NCI-H2171 treated with DMSO at 0.1 percent for 48 hours (cell line): Measurements from ENCODE around the gene MORN4.
A peak's percentile ranks its signal among the peaks of the same experiment; 100 is the strongest.

Experiments
- DNase-seq: peaks from one replicate; lab custom pipeline; 2025; lab: John Stamatoyannopoulos, UW

Gene MORN4

GRCh38 chr10:97573021-97573420 lies 60.3 kb downstream of the MORN4 start:
- DNase-seq = no peak

- peak; percentile 24 for DNase-seq
Measured at GRCh38 chr10:97572214-97572989, 60.9 kb downstream of the MORN4 start, which contains the start of gene ANKRD2. Gene ANKRD2, plus strand, starts transcription at chr10:97572779. Its CDS starts 10 bp downstream, at chr10:97572789.

- no peak for DNase-seq
Measured at GRCh38 chr10:97571622-97572021, 61.7 kb downstream of the MORN4 start.

- DNase-seq = peak; percentile 88
Measured at GRCh38 chr10:97570789-97571471, 62.4 kb downstream of the MORN4 start.

- DNase-seq = no peak
Measured at GRCh38 chr10:97570146-97570788, 63.0 kb downstream of the MORN4 start.

GRCh38 chr10:97567891-97568290 lies 65.4 kb downstream of the MORN4 start:
- DNase-seq = no peak

- DNase-seq = no peak
Measured at GRCh38 chr10:97566336-97566996, 66.8 kb downstream of the MORN4 start.

- DNase-seq = no peak
Measured at GRCh38 chr10:97564776-97565175, 68.5 kb downstream of the MORN4 start.
